GM21529 (cell line): Measurements from ENCODE around the gene TRMT10A.

Experiments used
- ATAC-seq: cut with Tn5 transposase; IDR thresholded peaks from one replicate; pipeline ENCODE4 v1.9.1; 2021; ENCODE audit not compliant: unreplicated experiment

Gene TRMT10A

DNA sequence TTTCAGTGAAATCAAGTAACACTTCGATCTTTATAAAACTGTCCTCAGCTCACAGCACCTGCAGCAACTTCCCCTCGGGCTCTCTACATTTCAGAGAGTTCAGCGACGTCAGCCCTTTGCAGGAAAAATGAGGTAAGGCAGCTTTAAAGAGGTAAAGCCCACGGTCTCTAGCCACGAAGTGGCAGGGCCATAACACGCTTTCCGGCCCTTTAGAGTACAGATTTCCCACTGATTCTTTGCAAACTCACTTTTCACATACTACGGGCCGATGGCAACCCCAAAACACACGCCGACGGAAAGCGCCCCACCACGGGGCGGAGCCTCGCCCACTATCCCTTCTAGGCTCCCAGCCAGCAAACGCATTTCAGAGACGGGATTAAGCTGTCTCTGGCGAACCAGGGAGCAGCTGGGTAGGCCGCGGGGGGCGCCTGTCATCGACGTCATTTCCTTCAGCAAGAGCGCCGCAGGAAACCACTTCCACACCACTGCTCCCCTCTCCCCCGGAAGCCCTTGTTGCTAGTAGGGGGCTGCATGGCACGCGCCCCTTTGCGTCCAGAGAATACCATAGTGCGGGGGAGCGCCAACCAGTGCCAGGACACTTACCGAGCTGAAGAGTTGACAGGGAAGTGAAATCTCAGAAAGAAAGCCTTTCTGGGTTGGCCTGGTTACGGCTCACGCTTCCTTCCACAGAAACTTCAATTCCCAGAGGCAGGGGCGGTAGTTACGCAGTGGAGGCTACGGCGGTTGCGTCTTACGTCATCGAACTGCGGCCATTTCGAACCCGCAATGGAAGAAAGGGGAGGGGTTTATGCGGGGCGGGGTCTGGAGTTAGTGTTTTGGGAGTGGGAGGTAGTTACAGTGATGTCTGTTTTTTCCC is at the start of gene TRMT10A:
TSS of gene TRMT10A (minus strand) at position 730 of the 877 bp plus-strand sequence. CDS start 4,701 bp downstream, outside the sequence.
- peak; percentile 93 for ATAC-seq

- ATAC-seq: no peak
Observed at GRCh38 chr4:99612704-99613103, 48.9 kb upstream of the TRMT10A start.

- ATAC-seq: no peak
Observed at GRCh38 chr4:99612281-99612680, 48.4 kb upstream of the TRMT10A start.

DNA sequence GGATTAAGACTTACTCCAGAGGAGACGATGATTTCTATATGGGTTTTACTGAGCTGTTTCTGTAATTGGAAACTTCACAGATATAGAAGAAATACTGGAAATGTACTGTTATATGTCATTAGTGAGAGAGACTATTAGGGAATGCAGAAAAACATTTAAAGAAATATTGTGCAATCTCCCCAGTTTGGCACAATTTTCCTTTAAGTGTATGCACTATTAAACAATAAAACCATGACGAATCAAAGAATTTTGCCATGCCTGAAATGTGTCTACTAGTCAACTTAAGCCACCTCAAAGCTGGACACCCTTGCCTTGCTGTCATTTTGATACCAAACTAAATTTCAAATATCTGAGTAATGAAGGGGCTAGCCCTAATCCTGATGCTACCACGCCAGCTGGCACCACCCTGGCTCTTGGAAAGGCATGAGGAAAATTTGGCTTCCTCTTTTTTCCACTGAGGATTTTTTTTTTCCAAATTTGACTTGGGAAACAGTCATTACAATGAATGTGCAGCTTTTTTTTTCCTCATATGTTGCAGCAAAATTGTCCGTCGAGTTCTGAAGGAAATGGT is 46.9 kb upstream of the TRMT10A start:
- no peak for ATAC-seq

GRCh38 chr4:99608417-99608816 is 44.6 kb upstream of the TRMT10A start:
- no peak for ATAC-seq

DNA sequence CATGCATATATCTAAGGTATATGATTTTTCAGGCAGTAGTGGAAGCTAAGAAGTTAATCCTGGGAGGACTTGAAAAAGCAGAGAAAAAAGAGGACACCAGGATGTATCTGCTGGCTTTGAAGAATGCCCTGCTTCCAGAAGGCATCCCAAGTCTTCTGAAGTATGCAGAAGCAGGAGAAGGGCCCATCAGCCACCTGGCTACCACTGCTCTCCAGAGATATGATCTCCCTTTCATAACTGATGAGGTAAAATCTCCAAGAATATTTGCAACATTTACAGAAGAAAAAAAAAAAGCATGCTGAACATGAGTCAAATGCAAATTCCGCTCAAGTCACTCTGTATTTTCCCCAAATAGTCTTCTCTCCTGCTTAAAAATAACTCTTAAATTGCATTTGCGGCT is 42.9 kb upstream of the TRMT10A start:
- ATAC-seq: no peak

GRCh38 chr4:99594818-99595217 is 31.0 kb upstream of the TRMT10A start:
- no peak for ATAC-seq

GRCh38 chr4:99593781-99594641 is 30.2 kb upstream of the TRMT10A start:
- ATAC-seq: peak; percentile 45

DNA sequence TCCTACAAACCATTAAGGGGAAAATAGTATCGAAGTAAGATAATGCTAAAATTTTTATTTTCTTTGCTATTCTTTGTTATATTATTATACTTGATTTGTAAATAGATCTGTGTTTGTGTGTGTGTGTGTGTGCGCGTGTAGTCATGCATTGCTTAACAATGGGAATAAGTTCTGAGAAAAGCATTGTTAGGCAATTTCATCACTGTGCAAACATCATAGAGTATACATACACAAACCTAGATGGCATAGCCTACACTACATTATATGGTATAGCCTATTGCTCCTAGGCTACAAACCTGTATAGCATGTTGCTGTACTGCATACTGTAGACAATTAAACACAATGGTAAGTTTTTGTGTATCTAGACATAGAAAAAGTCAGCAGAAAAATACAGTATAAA is 27.9 kb upstream of the TRMT10A start:
- ATAC-seq: no peak

- ATAC-seq: no peak
Observed at GRCh38 chr4:99587803-99588202, 24.0 kb upstream of the TRMT10A start.

DNA sequence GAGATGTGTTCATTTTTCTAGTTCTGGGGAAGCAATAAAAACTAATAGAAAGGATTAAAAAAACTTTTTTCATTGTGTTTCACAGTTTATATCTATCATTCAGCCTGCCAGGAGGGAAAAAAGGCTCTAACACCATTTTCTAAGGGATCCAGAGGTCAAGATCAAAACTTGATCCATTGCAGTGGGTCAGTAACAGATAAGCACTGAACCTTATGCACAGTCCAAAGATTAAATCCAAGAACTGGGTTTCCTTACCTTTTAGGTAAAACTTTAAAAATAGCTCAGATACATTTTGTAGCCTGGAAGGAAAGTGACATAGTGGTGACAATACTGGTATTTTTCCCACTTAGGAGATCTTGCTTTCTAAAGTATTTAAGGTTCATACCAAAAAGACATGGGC is 23.5 kb upstream of the TRMT10A start:
- no peak for ATAC-seq

GRCh38 chr4:99586797-99587196 is 23.0 kb upstream of the TRMT10A start:
- no peak for ATAC-seq

DNA sequence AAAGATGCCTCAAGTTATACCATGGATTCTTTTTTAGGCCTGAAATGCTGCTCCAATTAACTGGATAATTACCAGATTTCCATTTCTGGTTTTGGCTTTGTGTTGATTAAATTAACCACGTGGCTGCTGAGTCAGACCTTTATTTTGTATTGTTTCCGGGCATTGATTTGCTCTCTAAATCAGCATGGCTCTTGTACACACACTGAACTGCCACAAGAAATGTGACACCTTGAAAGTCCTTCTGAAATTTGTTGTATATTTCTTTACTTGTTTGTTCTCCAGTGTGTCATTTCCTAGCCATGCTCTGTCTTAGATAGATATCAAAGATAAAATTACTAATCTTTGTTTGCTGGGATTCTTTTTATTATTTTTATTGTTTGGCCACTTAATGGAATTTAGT is 22.5 kb upstream of the TRMT10A start:
- no peak for ATAC-seq

- no peak for ATAC-seq
Observed at GRCh38 chr4:99585516-99585915, 21.7 kb upstream of the TRMT10A start.

GRCh38 chr4:99578714-99579113 is 14.9 kb upstream of the TRMT10A start:
- no peak for ATAC-seq

- peak; percentile 88 for ATAC-seq
Observed at GRCh38 chr4:99574530-99575324, 10.9 kb upstream of the TRMT10A start, which contains the start of gene MTTP. Gene MTTP, plus strand, starts transcription at chr4:99574824. Its CDS starts 86 bp downstream, at chr4:99574910.

GRCh38 chr4:99573735-99574368 is 10.0 kb upstream of the TRMT10A start:
- ATAC-seq: no peak

DNA sequence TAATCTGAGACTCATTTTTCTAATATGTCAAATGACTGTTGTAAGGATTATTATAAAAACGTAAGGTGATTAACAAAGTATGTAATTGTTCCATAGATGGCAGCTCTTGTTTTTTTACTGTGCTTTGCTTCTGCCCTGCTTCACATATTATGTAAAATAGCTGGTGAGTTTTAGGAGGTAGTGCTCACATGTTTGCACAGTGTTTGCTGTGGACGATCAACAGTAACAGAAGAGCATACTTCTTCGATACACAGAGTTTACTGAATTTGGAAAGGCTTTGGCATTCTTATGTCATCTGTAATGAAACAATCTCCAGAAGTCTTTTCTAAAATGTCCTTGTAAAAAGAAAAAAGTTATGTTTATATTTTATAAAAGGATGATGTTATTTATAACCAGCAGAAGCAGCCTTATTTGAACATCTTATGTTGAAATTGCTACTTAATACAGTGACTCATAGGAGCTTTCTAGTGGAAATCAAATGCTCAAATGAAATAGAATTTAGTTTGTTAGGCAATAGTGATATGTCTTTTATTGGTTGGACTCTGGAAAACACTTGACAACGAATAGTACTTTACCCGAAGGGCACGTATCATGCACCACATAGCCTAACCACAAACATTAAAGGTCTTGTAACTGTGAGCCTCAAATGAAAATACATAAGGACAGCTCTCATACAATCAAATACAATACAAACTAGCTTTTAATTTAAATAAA is 8.8 kb upstream of the TRMT10A start:
- ATAC-seq: no peak

DNA sequence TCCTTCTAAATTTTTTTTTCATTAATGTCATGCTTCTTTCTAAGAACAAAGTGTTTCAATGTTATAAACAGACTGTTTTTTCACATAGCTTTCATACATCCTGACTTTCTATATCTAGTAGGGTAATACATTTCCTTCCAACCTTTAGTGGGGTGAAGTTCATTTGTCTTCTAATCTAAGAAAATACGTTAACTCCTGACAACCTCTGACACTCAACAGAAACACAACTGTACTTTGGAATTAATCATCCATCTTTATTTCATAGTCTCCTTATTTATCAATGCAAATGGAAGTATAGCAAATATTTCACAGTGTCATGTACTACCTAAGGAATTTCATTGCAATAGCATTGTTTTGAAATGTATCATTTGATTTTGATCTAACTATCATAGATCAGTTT is 8.0 kb upstream of the TRMT10A start:
- no peak for ATAC-seq

- no peak for ATAC-seq
Observed at GRCh38 chr4:99564921-99565320, 1.1 kb upstream of the TRMT10A start.
